Activated CD8-positive, alpha-beta memory T cell treated with anti-CD3 and anti-CD28 coated beads, Interleukin-2, amount 50 U/mL, for 48 hours (primary cell): ENCODE measurements around the gene MYOM1.

Source experiments
- DNase-seq: peaks from one replicate; pipeline ENCODE4 v3.0.0-alpha.2; 2020

The MYOM1 gene

GRCh38 chr18:3219631-3220335, at the start of gene MYOM1:
MYOM1 (minus strand) TSS chr18:3219968; CDS start chr18:3215223, 4,745 bp downstream.
- DNase-seq, result no peak

- DNase-seq, result no peak
Measured at GRCh38 chr18:3269241-3269913, 49.6 kb upstream of the MYOM1 start.

- DNase-seq, result no peak
Measured at GRCh38 chr18:3268306-3268705, 48.5 kb upstream of the MYOM1 start.

GRCh38 chr18:3266062-3266608, 46.4 kb upstream of the MYOM1 start:
- no peak for DNase-seq

GRCh38 chr18:3265564-3266033, 45.8 kb upstream of the MYOM1 start:
- no peak for DNase-seq

- no peak for DNase-seq
Measured at GRCh38 chr18:3264362-3264761, 44.6 kb upstream of the MYOM1 start.

- no peak for DNase-seq
Measured at GRCh38 chr18:3263132-3263700, 43.4 kb upstream of the MYOM1 start.

GRCh38 chr18:3262234-3263131, 42.7 kb upstream of the MYOM1 start:
- DNase-seq, result peak; percentile 69

GRCh38 chr18:3261373-3262233, 41.8 kb upstream of the MYOM1 start, which contains the start of gene MYL12B:
MYL12B (plus strand) TSS chr18:3262133; CDS start chr18:3272899, 10,766 bp downstream.
- peak; percentile 88 for DNase-seq

GRCh38 chr18:3260995-3261372, 41.2 kb upstream of the MYOM1 start:
- no peak for DNase-seq

GRCh38 chr18:3257627-3258120, 37.9 kb upstream of the MYOM1 start:
- DNase-seq, result no peak

- DNase-seq, result no peak
Measured at GRCh38 chr18:3256693-3257626, 37.2 kb upstream of the MYOM1 start.

- DNase-seq, result no peak
Measured at GRCh38 chr18:3255611-3256165, 35.9 kb upstream of the MYOM1 start.

- DNase-seq, result no peak
Measured at GRCh38 chr18:3254725-3255124, 35.0 kb upstream of the MYOM1 start.

- no peak for DNase-seq
Measured at GRCh38 chr18:3252843-3253242, 33.1 kb upstream of the MYOM1 start.

GRCh38 chr18:3251963-3252277, 32.2 kb upstream of the MYOM1 start:
- DNase-seq, result no peak

- no peak for DNase-seq
Measured at GRCh38 chr18:3251249-3251962, 31.6 kb upstream of the MYOM1 start.

GRCh38 chr18:3250237-3251107, 30.7 kb upstream of the MYOM1 start:
- no peak for DNase-seq
